ENCODE measurements around the gene PDE8A. TPM values are rescaled to one million over a fixed set of nuclear protein-coding genes. Genes with fewer than 3 reads are reported as not detected.

Gene PDE8A
- total RNA-seq, 1 experiment from 2014 or later, result 40.0 TPM

- DNase-seq (ENCODE audit: low read depth, low spot score) (no peak), ATAC-seq (no peak)
- no peaks in the 10 kb centered on the region for H3K4me1 ChIP-seq (ENCODE audit: control insufficient read depth, insufficient read depth, low read length)
- H3K27ac ChIP-seq (ENCODE audit: low read length), result no peak overlapping the region
- TF ChIP-seq, protein P1, sequence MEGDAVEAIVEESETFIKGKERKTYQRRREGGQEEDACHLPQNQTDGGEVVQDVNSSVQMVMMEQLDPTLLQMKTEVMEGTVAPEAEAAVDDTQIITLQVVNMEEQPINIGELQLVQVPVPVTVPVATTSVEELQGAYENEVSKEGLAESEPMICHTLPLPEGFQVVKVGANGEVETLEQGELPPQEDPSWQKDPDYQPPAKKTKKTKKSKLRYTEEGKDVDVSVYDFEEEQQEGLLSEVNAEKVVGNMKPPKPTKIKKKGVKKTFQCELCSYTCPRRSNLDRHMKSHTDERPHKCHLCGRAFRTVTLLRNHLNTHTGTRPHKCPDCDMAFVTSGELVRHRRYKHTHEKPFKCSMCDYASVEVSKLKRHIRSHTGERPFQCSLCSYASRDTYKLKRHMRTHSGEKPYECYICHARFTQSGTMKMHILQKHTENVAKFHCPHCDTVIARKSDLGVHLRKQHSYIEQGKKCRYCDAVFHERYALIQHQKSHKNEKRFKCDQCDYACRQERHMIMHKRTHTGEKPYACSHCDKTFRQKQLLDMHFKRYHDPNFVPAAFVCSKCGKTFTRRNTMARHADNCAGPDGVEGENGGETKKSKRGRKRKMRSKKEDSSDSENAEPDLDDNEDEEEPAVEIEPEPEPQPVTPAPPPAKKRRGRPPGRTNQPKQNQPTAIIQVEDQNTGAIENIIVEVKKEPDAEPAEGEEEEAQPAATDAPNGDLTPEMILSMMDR (IDR thresholded peaks at IDR 0.05), result no peak
- TF ChIP-seq SIN3A (IDR thresholded peaks at IDR 0.05; ENCODE audit: borderline replicate concordance, insufficient read depth, low read depth, low read length), result no peak
- TF ChIP-seq POLR2AphosphoS5 (IDR thresholded peaks at IDR 0.05; ENCODE audit: low read depth, low read length), result no peak
- TF ChIP-seq REST (IDR thresholded peaks at IDR 0.05; ENCODE audit: insufficient read depth in 1 of 2, low read depth in 2 of 2, low read length in 1 of 2), result no peak
- TF ChIP-seq TCF7L2 (IDR thresholded peaks at IDR 0.05; ENCODE audit: low read depth, low read length), result no peak
- no peaks in the 10 kb centered on the region; the same call in 1 of the 2 replicates for H3K27me3 ChIP-seq (ENCODE audit: control insufficient read depth, insufficient read depth, low read length)
- ChIA-PET POLR2A (no interaction called here), CTCF (no interaction called here)
- H3K4me3 ChIP-seq (ENCODE audit: low read depth in 2 of 2, low read length in 2 of 2), result no peak overlapping the region
- intact Hi-C loops (cut with micrococcal nuclease; ENCODE audit: unreplicated experiment) (no loop called here), in situ Hi-C loops (cut with HindIII; ENCODE audit: low pct_unique_long_range_greater_than_20kb, low sequenced_read_pairs) (no loop called here)
- BruUV-seq (replicated peaks), result no TSS peak
- no peaks in the 10 kb centered on the region for H3K36me3 ChIP-seq (ENCODE audit: control insufficient read depth, insufficient read depth, low read length)
- peaks cover 10% of the 10 kb centered on the region; the same call in 1 of the 2 replicates for H3K9me3 ChIP-seq (ENCODE audit: control insufficient read depth, insufficient read depth, low read depth, low read length)
These were observed 185.9 kb downstream of the PDE8A start for GRCh38 chr15:85167568-85167967.

- Histone ChIP-seq H3K9me3 (ENCODE audit: control insufficient read depth, insufficient read depth, low read depth, low read length) (peaks cover 10% of the 10 kb centered on the region; the same call in 1 of the 2 replicates), H3K27me3 (ENCODE audit: control insufficient read depth, insufficient read depth, low read length) (no peaks in the 10 kb centered on the region; the same call in 1 of the 2 replicates), H3K36me3 (ENCODE audit: control insufficient read depth, insufficient read depth, low read length) (no peaks in the 10 kb centered on the region), H3K27ac (ENCODE audit: low read length) (no peak overlapping the region), H3K4me3 (ENCODE audit: low read depth in 2 of 2, low read length in 2 of 2) (peak overlapping the region; percentile 32 to 56), H3K4me1 (ENCODE audit: control insufficient read depth, insufficient read depth, low read length) (no peaks in the 10 kb centered on the region)
- ChIA-PET POLR2A (no interaction called here), CTCF (interaction anchor here (0.5 to 0.6 kb wide), 2 partner anchors 212 to 240 kb away, joined by 4 to 5 read pairs; no protein-coding TSS in a partner anchor)
- TF ChIP-seq TCF7L2 (IDR thresholded peaks at IDR 0.05; ENCODE audit: low read depth, low read length), result no peak
- TF ChIP-seq, protein P1 (IDR thresholded peaks at IDR 0.05), result peak; percentile 76
- ATAC-seq, result peak; percentile 85
- intact Hi-C loops (cut with micrococcal nuclease; ENCODE audit: unreplicated experiment) (no loop called here), in situ Hi-C loops (cut with HindIII; ENCODE audit: low pct_unique_long_range_greater_than_20kb, low sequenced_read_pairs) (no loop called here)
- no TSS peak for BruUV-seq (replicated peaks)
- DNase-seq (ENCODE audit: low read depth, low spot score), result no peak
These were observed 187.1 kb downstream of the PDE8A start for GRCh38 chr15:85168642-85169173.
